GM19328 (cell line): ENCODE measurements around the gene PCDHGC3.

Experiments
- ATAC-seq: cut with Tn5 transposase; IDR thresholded peaks from one replicate; pipeline ENCODE4 v1.9.1; 2021; ENCODE audit warnings: mild to moderate bottlenecking, moderate library complexity; ENCODE audit not compliant: unreplicated experiment

The PCDHGC3 gene

GRCh38 chr5:141506381-141507155 is 30.8 kb downstream of the PCDHGC3 start:
- ATAC-seq: no peak

GRCh38 chr5:141507387-141508091 is 31.8 kb downstream of the PCDHGC3 start:
- peak; percentile 29 for ATAC-seq

- no peak for ATAC-seq
Measured at GRCh38 chr5:141508440-141508797, 32.7 kb downstream of the PCDHGC3 start.

- ATAC-seq: no peak
Measured at GRCh38 chr5:141508798-141509611, 33.2 kb downstream of the PCDHGC3 start.

- ATAC-seq: no peak
Measured at GRCh38 chr5:141510160-141510559, 34.4 kb downstream of the PCDHGC3 start.

GRCh38 chr5:141510850-141511601 is 35.3 kb downstream of the PCDHGC3 start:
- ATAC-seq: peak; percentile 31

- ATAC-seq: no peak
Measured at GRCh38 chr5:141511771-141512325, 36.1 kb downstream of the PCDHGC3 start.

GRCh38 chr5:141512390-141512910 is 36.7 kb downstream of the PCDHGC3 start:
- no peak for ATAC-seq

GRCh38 chr5:141512911-141513626 is 37.3 kb downstream of the PCDHGC3 start:
- no peak for ATAC-seq

- ATAC-seq: peak; percentile 38
Measured at GRCh38 chr5:141513627-141514329, 38.0 kb downstream of the PCDHGC3 start.

- no peak for ATAC-seq
Measured at GRCh38 chr5:141514330-141515133, 38.8 kb downstream of the PCDHGC3 start.

- ATAC-seq: no peak
Measured at GRCh38 chr5:141515141-141515540, 39.4 kb downstream of the PCDHGC3 start.

GRCh38 chr5:141515946-141516671 is 40.3 kb downstream of the PCDHGC3 start:
- no peak for ATAC-seq

- no peak for ATAC-seq
Measured at GRCh38 chr5:141516672-141517025, 40.9 kb downstream of the PCDHGC3 start.

GRCh38 chr5:141517312-141517711 is 41.5 kb downstream of the PCDHGC3 start:
- no peak for ATAC-seq

GRCh38 chr5:141517880-141518617 is 42.3 kb downstream of the PCDHGC3 start:
- no peak for ATAC-seq

GRCh38 chr5:141518618-141519015 is 42.9 kb downstream of the PCDHGC3 start:
- ATAC-seq: no peak
